Measurements from ENCODE around the gene HPCAL1.

The HPCAL1 gene

GRCh38 chr2:10390369-10390801, 87.7 kb downstream of the HPCAL1 start:
- TF ChIP-seq, protein P1, sequence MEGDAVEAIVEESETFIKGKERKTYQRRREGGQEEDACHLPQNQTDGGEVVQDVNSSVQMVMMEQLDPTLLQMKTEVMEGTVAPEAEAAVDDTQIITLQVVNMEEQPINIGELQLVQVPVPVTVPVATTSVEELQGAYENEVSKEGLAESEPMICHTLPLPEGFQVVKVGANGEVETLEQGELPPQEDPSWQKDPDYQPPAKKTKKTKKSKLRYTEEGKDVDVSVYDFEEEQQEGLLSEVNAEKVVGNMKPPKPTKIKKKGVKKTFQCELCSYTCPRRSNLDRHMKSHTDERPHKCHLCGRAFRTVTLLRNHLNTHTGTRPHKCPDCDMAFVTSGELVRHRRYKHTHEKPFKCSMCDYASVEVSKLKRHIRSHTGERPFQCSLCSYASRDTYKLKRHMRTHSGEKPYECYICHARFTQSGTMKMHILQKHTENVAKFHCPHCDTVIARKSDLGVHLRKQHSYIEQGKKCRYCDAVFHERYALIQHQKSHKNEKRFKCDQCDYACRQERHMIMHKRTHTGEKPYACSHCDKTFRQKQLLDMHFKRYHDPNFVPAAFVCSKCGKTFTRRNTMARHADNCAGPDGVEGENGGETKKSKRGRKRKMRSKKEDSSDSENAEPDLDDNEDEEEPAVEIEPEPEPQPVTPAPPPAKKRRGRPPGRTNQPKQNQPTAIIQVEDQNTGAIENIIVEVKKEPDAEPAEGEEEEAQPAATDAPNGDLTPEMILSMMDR (IDR thresholded peaks at IDR 0.05; ENCODE audit: control insufficient read depth, insufficient read depth, low read depth, low read length, missing control alignments): no peak
- DNase-seq (ENCODE audit: low read depth): no peak

DNA sequence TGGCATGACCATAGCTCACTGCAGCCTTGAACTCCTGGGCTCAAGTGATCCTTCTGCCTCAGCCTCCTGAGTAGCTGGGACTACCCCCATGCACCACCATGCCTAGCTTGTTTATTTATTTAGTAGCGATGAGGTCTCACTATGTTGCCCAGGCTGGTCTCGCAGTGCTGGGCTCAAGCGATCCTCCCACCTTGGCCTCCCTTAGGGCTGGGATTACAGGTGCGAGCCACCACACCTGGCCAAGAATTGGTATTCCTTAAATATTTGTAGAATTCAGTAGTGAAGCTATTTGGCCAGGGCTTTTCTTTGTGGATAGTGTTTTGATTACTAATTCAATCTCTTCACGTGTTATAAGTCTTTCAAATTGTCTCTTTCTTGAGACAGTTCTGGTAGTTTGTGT, 89.4 kb downstream of the HPCAL1 start:
- H3K4me3 ChIP-seq (ENCODE audit: control insufficient read depth, low read depth, low read length): no peak overlapping the region
- DNase-seq (ENCODE audit: low read depth): no peak
- TF ChIP-seq, protein P1 (IDR thresholded peaks at IDR 0.05; ENCODE audit: control insufficient read depth, insufficient read depth, low read depth, low read length, missing control alignments): no peak

More at GRCh38 chr2:10390369-10390801, 87.7 kb downstream of the HPCAL1 start:
- H3K4me3 ChIP-seq (ENCODE audit: control insufficient read depth, low read depth, low read length): no peak overlapping the region

- TF ChIP-seq, protein P1 (IDR thresholded peaks at IDR 0.05; ENCODE audit: control insufficient read depth, insufficient read depth, low read depth, low read length, missing control alignments): no peak
- DNase-seq (ENCODE audit: low read depth): no peak
- no peak overlapping the region for H3K4me3 ChIP-seq (ENCODE audit: control insufficient read depth, low read depth, low read length)
These were observed 89.8 kb downstream of the HPCAL1 start for GRCh38 chr2:10392548-10392947.

GRCh38 chr2:10392951-10393639, 90.4 kb downstream of the HPCAL1 start:
- TF ChIP-seq, protein P1 (IDR thresholded peaks at IDR 0.05; ENCODE audit: control insufficient read depth, insufficient read depth, low read depth, low read length, missing control alignments): no peak

GRCh38 chr2:10393640-10393982, 90.9 kb downstream of the HPCAL1 start:
- DNase-seq (ENCODE audit: low read depth): no peak
- TF ChIP-seq, protein P1 (IDR thresholded peaks at IDR 0.05; ENCODE audit: control insufficient read depth, insufficient read depth, low read depth, low read length, missing control alignments): no peak
- no peak overlapping the region for H3K4me3 ChIP-seq (ENCODE audit: control insufficient read depth, low read depth, low read length)

More at GRCh38 chr2:10392951-10393639, 90.4 kb downstream of the HPCAL1 start:
- no peak for DNase-seq (ENCODE audit: low read depth)
- H3K4me3 ChIP-seq (ENCODE audit: control insufficient read depth, low read depth, low read length): no peak overlapping the region

GRCh38 chr2:10395893-10396292, 93.2 kb downstream of the HPCAL1 start:
- no peak overlapping the region for H3K4me3 ChIP-seq (ENCODE audit: control insufficient read depth, low read depth, low read length)
- DNase-seq (ENCODE audit: low read depth): no peak
- TF ChIP-seq, protein P1 (IDR thresholded peaks at IDR 0.05; ENCODE audit: control insufficient read depth, insufficient read depth, low read depth, low read length, missing control alignments): no peak
